GM20431 (cell line): Measurements from ENCODE around the gene EDN2.

ENCODE experiments used
- in situ Hi-C: fragments of 300-500 bp; cut with MseI, MboI; formaldehyde crosslinking; loops from one replicate; pipeline ENCODE4 v1.15.0; 2020; ENCODE audit warnings: low sequenced_read_pairs; ENCODE audit not compliant: unreplicated experiment

Gene EDN2

GRCh38 chr1:41468122-41468762 is 16.2 kb downstream of the EDN2 start:
- in situ Hi-C loops, result no loop called here

- in situ Hi-C loops, result no loop called here
These were observed 16.8 kb downstream of the EDN2 start for GRCh38 chr1:41467673-41468072.

GRCh38 chr1:41466146-41466545 is 18.3 kb downstream of the EDN2 start:
- in situ Hi-C loops, result no loop called here

- in situ Hi-C loops, result no loop called here
These were observed 18.7 kb downstream of the EDN2 start for GRCh38 chr1:41465741-41466140.

GRCh38 chr1:41464885-41465284 is 19.6 kb downstream of the EDN2 start:
- in situ Hi-C loops, result no loop called here

GRCh38 chr1:41463516-41463915 is 21.0 kb downstream of the EDN2 start:
- in situ Hi-C loops, result no loop called here

GRCh38 chr1:41462680-41463004 is 21.8 kb downstream of the EDN2 start:
- in situ Hi-C loops, result no loop called here

GRCh38 chr1:41461790-41462679 is 22.4 kb downstream of the EDN2 start:
- in situ Hi-C loops, result no loop called here

- in situ Hi-C loops, result no loop called here
These were observed 27.5 kb downstream of the EDN2 start for GRCh38 chr1:41456847-41457540.

GRCh38 chr1:41455479-41456332 is 28.8 kb downstream of the EDN2 start:
- in situ Hi-C loops, result no loop called here

- in situ Hi-C loops, result no loop called here
These were observed 30.1 kb downstream of the EDN2 start for GRCh38 chr1:41454406-41454805.

- in situ Hi-C loops, result no loop called here
These were observed 31.7 kb downstream of the EDN2 start for GRCh38 chr1:41452704-41453290.

- in situ Hi-C loops, result no loop called here
These were observed 33.7 kb downstream of the EDN2 start for GRCh38 chr1:41450747-41451285.

GRCh38 chr1:41449326-41449921 is 35.1 kb downstream of the EDN2 start:
- in situ Hi-C loops, result no loop called here

GRCh38 chr1:41448821-41449220 is 35.7 kb downstream of the EDN2 start:
- in situ Hi-C loops, result no loop called here

GRCh38 chr1:41447995-41448770 is 36.3 kb downstream of the EDN2 start:
- in situ Hi-C loops, result no loop called here

GRCh38 chr1:41446851-41447610 is 37.5 kb downstream of the EDN2 start:
- in situ Hi-C loops, result no loop called here

GRCh38 chr1:41444785-41445184 is 39.7 kb downstream of the EDN2 start:
- in situ Hi-C loops, result no loop called here
